Measurements from ENCODE around the gene SRCAP.
A peak's percentile ranks its signal among the peaks of the same experiment; 100 is the strongest.

The SRCAP gene

GRCh38 chr16:30654856-30655255 is 44.1 kb upstream of the SRCAP start:
- H3K36me3 ChIP-seq (replicated peaks; ENCODE audit: insufficient read depth, low read length) = no peaks in the 10 kb centered on the region
- H3F3A ChIP-seq (ENCODE audit: insufficient read depth, low read length) = peaks cover 28% of the 10 kb centered on the region
- no peak overlapping the region for H3K4me3 ChIP-seq (ENCODE audit: low read length)
- H3K27me3 ChIP-seq (replicated peaks; ENCODE audit: insufficient read depth, low read length) = no peaks in the 10 kb centered on the region
- no peaks in the 10 kb centered on the region for H3K9me3 ChIP-seq (replicated peaks; ENCODE audit: insufficient read depth, low read length)
- no peaks in the 10 kb centered on the region for H3K9me2 ChIP-seq (replicated peaks; ENCODE audit: insufficient read depth, low read length)
- H3K4me2 ChIP-seq (ENCODE audit: low read depth, low read length) = no peak overlapping the region
- TF ChIP-seq EZH2phosphoT487 (IDR thresholded peaks at IDR 0.05; ENCODE audit: low read length) = no peak
- no peak for TF ChIP-seq CTCF (IDR thresholded peaks at IDR 0.05; ENCODE audit: low read length)
- TF ChIP-seq EZH2 (optimal IDR thresholded peaks at IDR 0.05; ENCODE audit: low read depth, low read length) = no peak
- H3K79me2 ChIP-seq (ENCODE audit: low read length) = peaks cover 23% of the 10 kb centered on the region
- H3K27ac ChIP-seq (ENCODE audit: low read length) = no peak overlapping the region
- H4K20me1 ChIP-seq (ENCODE audit: insufficient read depth, low read length) = no peaks in the 10 kb centered on the region
- DNase-seq = no peak
- no peak overlapping the region for H3K9ac ChIP-seq (ENCODE audit: low read length)
- peaks cover 7% of the 10 kb centered on the region for H3K4me1 ChIP-seq (ENCODE audit: low read length)
- no peak overlapping the region for H2AFZ ChIP-seq (ENCODE audit: low read length)

GRCh38 chr16:30655815-30656347 is 43.1 kb upstream of the SRCAP start:
- no peaks in the 10 kb centered on the region for H4K20me1 ChIP-seq (ENCODE audit: insufficient read depth, low read length)
- H3K36me3 ChIP-seq (replicated peaks; ENCODE audit: insufficient read depth, low read length) = no peaks in the 10 kb centered on the region
- no peak overlapping the region for H2AFZ ChIP-seq (ENCODE audit: low read length)
- peaks cover 33% of the 10 kb centered on the region for H3K79me2 ChIP-seq (ENCODE audit: low read length)
- no peaks in the 10 kb centered on the region for H3K27me3 ChIP-seq (replicated peaks; ENCODE audit: insufficient read depth, low read length)
- no peak overlapping the region for H3K9ac ChIP-seq (ENCODE audit: low read length)
- H3K4me2 ChIP-seq (ENCODE audit: low read depth, low read length) = no peak overlapping the region
- no peaks in the 10 kb centered on the region for H3K9me3 ChIP-seq (replicated peaks; ENCODE audit: insufficient read depth, low read length)
- H3K27ac ChIP-seq (ENCODE audit: low read length) = no peak overlapping the region
- no peak overlapping the region for H3K4me3 ChIP-seq (ENCODE audit: low read length)
- H3K4me1 ChIP-seq (ENCODE audit: low read length) = peaks cover 8% of the 10 kb centered on the region
- DNase-seq = no peak
- peaks cover 36% of the 10 kb centered on the region for H3F3A ChIP-seq (ENCODE audit: insufficient read depth, low read length)
- no peaks in the 10 kb centered on the region for H3K9me2 ChIP-seq (replicated peaks; ENCODE audit: insufficient read depth, low read length)
- no peak for TF ChIP-seq EZH2phosphoT487 (IDR thresholded peaks at IDR 0.05; ENCODE audit: low read length)
- TF ChIP-seq EZH2 (optimal IDR thresholded peaks at IDR 0.05; ENCODE audit: low read depth, low read length) = no peak
- no peak for TF ChIP-seq CTCF (IDR thresholded peaks at IDR 0.05; ENCODE audit: low read length)

- Histone ChIP-seq H3K27me3 (replicated peaks; ENCODE audit: insufficient read depth, low read length) (no peaks in the 10 kb centered on the region), H2AFZ (ENCODE audit: low read length) (no peak overlapping the region), H3K79me2 (ENCODE audit: low read length) (peaks cover 38% of the 10 kb centered on the region), H3K9me2 (replicated peaks; ENCODE audit: insufficient read depth, low read length) (no peaks in the 10 kb centered on the region), H3K4me2 (ENCODE audit: low read depth, low read length) (peak overlapping the region; percentile 91; the same call in 1 of the 2 replicates), H3K27ac (ENCODE audit: low read length) (no peak overlapping the region), H3K4me1 (ENCODE audit: low read length) (peaks cover 13% of the 10 kb centered on the region), H3K9ac (ENCODE audit: low read length) (no peak overlapping the region), H4K20me1 (ENCODE audit: insufficient read depth, low read length) (no peaks in the 10 kb centered on the region), H3K9me3 (replicated peaks; ENCODE audit: insufficient read depth, low read length) (no peaks in the 10 kb centered on the region), H3K4me3 (ENCODE audit: low read length) (no peak overlapping the region), H3K36me3 (replicated peaks; ENCODE audit: insufficient read depth, low read length) (no peaks in the 10 kb centered on the region), H3F3A (ENCODE audit: insufficient read depth, low read length) (peaks cover 33% of the 10 kb centered on the region)
- no peak for DNase-seq
- TF ChIP-seq EZH2 (optimal IDR thresholded peaks at IDR 0.05; ENCODE audit: low read depth, low read length) (no peak), CTCF (IDR thresholded peaks at IDR 0.05; ENCODE audit: low read length) (no peak), EZH2phosphoT487 (IDR thresholded peaks at IDR 0.05; ENCODE audit: low read length) (no peak)
These were observed 42.6 kb upstream of the SRCAP start for GRCh38 chr16:30656388-30656787.

All from MM.1S (cell line).